ENCODE results near the gene STX3. TPM values are rescaled to one million over a fixed set of nuclear protein-coding genes. Genes with fewer than 3 reads are reported as not detected.

STX3 gene
- total RNA-seq, 1 experiment from 2014 or later, result 20.4 TPM

- intact Hi-C loops (cut with micrococcal nuclease), result no loop called here
- no TSS peak for BruUV-seq (replicated peaks)
- Histone ChIP-seq H3K27me3 (ENCODE audit: insufficient read depth, low read length) (no peaks in the 10 kb centered on the region), H3K79me2 (ENCODE audit: insufficient read depth, low read length) (peaks cover 53% of the 10 kb centered on the region), H3K4me2 (ENCODE audit: low read length) (no peak overlapping the region), H2AFZ (ENCODE audit: low read depth, low read length, poor library complexity, severe bottlenecking) (no peak overlapping the region), H3K9me3 (ENCODE audit: control insufficient read depth in 1 of 2, insufficient read depth in 1 of 2, low read depth in 1 of 2, low read length in 2 of 2) (no peaks in the 10 kb centered on the region), H3K4me3 (replicated peaks in 1 of 2; ENCODE audit: low read depth in 1 of 2, low read length in 2 of 2) (no peak overlapping the region), H3K36me3 (ENCODE audit: control insufficient read depth in 1 of 2, insufficient read depth in 2 of 2, low read length in 2 of 2) (no peaks in the 10 kb centered on the region; a peak in 1 of 4 replicates), H3K27ac (ENCODE audit: low read depth, low read length) (no peak overlapping the region), H3K4me1 (ENCODE audit: control insufficient read depth in 1 of 2, insufficient read depth in 2 of 2, low read length in 2 of 2) (peaks cover 2 to 6% of the 10 kb centered on the region in 2 experiments), H3K9ac (ENCODE audit: low read length) (no peak overlapping the region), H3K9me2 (ENCODE audit: insufficient read depth) (no peaks in the 10 kb centered on the region), H4K20me1 (ENCODE audit: insufficient read depth) (no peaks in the 10 kb centered on the region)
- ChIA-PET POLR2A (interaction anchor here (0.7 kb wide), 1 partner anchor 11 kb away, joined by 4 read pairs; no protein-coding TSS in a partner anchor), RAD21 (ENCODE audit: low non-redundant PET in 1 of 2, low total read pairs in 2 of 2, uncharacterized antibody in 2 of 2, unreplicated experiment in 2 of 2) (no interaction called here), CTCF (interaction anchor here (2.3 kb wide), 1 partner anchor 15 kb away, joined by 5 read pairs; the partner anchor contains the start of gene STX3)
- TF ChIP-seq EZH2 (IDR thresholded peaks at IDR 0.05) (no peak), ATF3 (IDR thresholded peaks at IDR 0.05) (no peak), ZFX (IDR thresholded peaks at IDR 0.05) (no peak), REST (IDR thresholded peaks at IDR 0.05; ENCODE audit: low read depth) (no peak), MAX (IDR thresholded peaks at IDR 0.05) (no peak), SP1 (IDR thresholded peaks at IDR 0.05; ENCODE audit: low read depth) (no peak), JUND (IDR thresholded peaks at IDR 0.05) (no peak), CTCF (IDR thresholded peaks at IDR 0.05 in 2 of 3, conservative IDR thresholded peaks at IDR 0.05 in 1 of 3; ENCODE audit: borderline replicate concordance in 1 of 3, insufficient read depth in 1 of 3, low read depth in 2 of 3, low read length in 2 of 3) (no peak), POLR2AphosphoS5 (IDR thresholded peaks at IDR 0.05; ENCODE audit: low read depth, low read length) (no peak), FOSL1 (IDR thresholded peaks at IDR 0.05; ENCODE audit: low read depth) (no peak), TCF7L2 (IDR thresholded peaks at IDR 0.05; ENCODE audit: borderline replicate concordance, extremely low read depth, insufficient read depth, insufficient read length) (no peak), SIN3A (IDR thresholded peaks at IDR 0.05; ENCODE audit: low read depth) (no peak), RAD21 (IDR thresholded peaks at IDR 0.05; ENCODE audit: low read depth) (no peak), ELF1 (IDR thresholded peaks at IDR 0.05; ENCODE audit: borderline replicate concordance, low read depth) (no peak), POLR2A (IDR thresholded peaks at IDR 0.05; ENCODE audit: borderline replicate concordance, extremely low read depth, insufficient read depth, insufficient read length) (no peak), EGR1 (IDR thresholded peaks at IDR 0.05; ENCODE audit: low read depth) (no peak), EZH2phosphoT487 (IDR thresholded peaks at IDR 0.05; ENCODE audit: borderline replicate concordance) (no peak), CBX3 (IDR thresholded peaks at IDR 0.05; ENCODE audit: low read depth) (no peak), SRF (IDR thresholded peaks at IDR 0.05; ENCODE audit: low read depth) (no peak)
- DNase-seq (ENCODE audit: low read depth, low spot score) (no peak), ATAC-seq (no peak)
Observed at GRCh38 chr11:59770869-59771268, 15.7 kb downstream of the STX3 start.
